WTC11 (cell line): ENCODE results near the gene TRIM44. TPM values are rescaled to one million over a fixed set of nuclear protein-coding genes. Genes with fewer than 3 reads are reported as not detected.

ENCODE experiments used
- ATAC-seq: fragments of 200-7000 bp; cut with Tn5 transposase; 2 replicates; pipeline ENCODE4 v1.10.0; 2021; ENCODE audit warnings: mild to moderate bottlenecking, moderate library complexity
- CTCF ChIA-PET: fragments of 300-600 bp; sonication (Branson Sonifier 250); formaldehyde crosslinking; loops from one replicate; lab custom pipeline; 2021; ENCODE audit warnings: antibody characterized with exemption; lab: Charles Lee
- POLR2A ChIA-PET: fragments of 350-600 bp; sonication (Branson Sonifier 250); formaldehyde crosslinking; loops from one replicate; lab custom pipeline; 2021; ENCODE audit warnings: antibody characterized with exemption; lab: Charles Lee
- DNase-seq: peaks from one replicate; pipeline ENCODE4 v3.0.0; 2021; ENCODE audit warnings: low spot score
- H3K27ac Mint-ChIP-seq: 2 replicates; pipeline ENCODE4 v1.8.0; 2021; ENCODE audit warnings: mixed read lengths
- H3K27me3 Mint-ChIP-seq: 2 replicates; pipeline ENCODE4 v1.8.0; 2021; ENCODE audit warnings: low read depth, mild to moderate bottlenecking, moderate library complexity, mixed read lengths
- H3K36me3 Mint-ChIP-seq: 2 replicates; pipeline ENCODE4 v1.8.0; 2021; ENCODE audit warnings: mixed read lengths
- H3K4me1 Mint-ChIP-seq: 2 replicates; pipeline ENCODE4 v1.8.0; 2022; ENCODE audit warnings: mixed read lengths
- H3K4me3 Mint-ChIP-seq: 2 replicates; pipeline ENCODE4 v1.8.0; 2021; ENCODE audit warnings: mild to moderate bottlenecking, moderate library complexity, mixed read lengths
- H3K9me3 Mint-ChIP-seq: 2 replicates; pipeline ENCODE4 v1.8.0; 2021; ENCODE audit warnings: mixed read lengths
- GABPB1 ChIP-seq: sonication (generic); formaldehyde crosslinking; IDR thresholded peaks from 2 replicates; pipeline ENCODE4 v1.8.1; 2023; ENCODE audit warnings: mild to moderate bottlenecking, missing genetic modification reagents
- MYBL2 ChIP-seq: sonication (generic); formaldehyde crosslinking; IDR thresholded peaks from 2 replicates; pipeline ENCODE4 v1.8.1; 2023; ENCODE audit warnings: mild to moderate bottlenecking, moderate library complexity, missing genetic modification reagents
- SMAD4 ChIP-seq: sonication (generic); formaldehyde crosslinking; IDR thresholded peaks from 2 replicates; pipeline ENCODE4 v1.8.0; 2022; ENCODE audit warnings: mild to moderate bottlenecking, missing genetic modification reagents
- SOX15 ChIP-seq: fragments of 250-450 bp; sonication (Bioruptor Pico); IDR thresholded peaks from 2 replicates; pipeline ENCODE4 v1.9.0; 2021; ENCODE audit warnings: mild to moderate bottlenecking
- ZBTB21 ChIP-seq: sonication (generic); formaldehyde crosslinking; IDR thresholded peaks from 2 replicates; pipeline ENCODE4 v1.8.1; 2023; ENCODE audit warnings: mild to moderate bottlenecking, missing genetic modification reagents, borderline replicate concordance
- ZNF219 ChIP-seq: sonication (generic); formaldehyde crosslinking; IDR thresholded peaks from 2 replicates; pipeline ENCODE4 v1.8.0; 2023; ENCODE audit warnings: missing genetic modification reagents, mild to moderate bottlenecking, borderline replicate concordance
- ZNF232 ChIP-seq: sonication (generic); formaldehyde crosslinking; IDR thresholded peaks from 2 replicates; pipeline ENCODE4 v1.8.0; 2022; ENCODE audit warnings: mild to moderate bottlenecking, missing genetic modification reagents
- ZNF671 ChIP-seq: fragments of 250-450 bp; sonication (Bioruptor Pico); IDR thresholded peaks from 2 replicates; pipeline ENCODE4 v1.8.0; 2021; ENCODE audit warnings: mild to moderate bottlenecking
- total RNA-seq: library from RNA; stranded (reverse); gene quantifications from 3 replicates; pipeline ENCODE4 v1.2.3, GENCODE V29; 2021
- TF ChIP-seq, protein P1 (sequence below): sonication (generic); formaldehyde crosslinking; IDR thresholded peaks from 2 replicates; pipeline ENCODE4 v1.8.1; 2023; ENCODE audit warnings: mild to moderate bottlenecking, missing genetic modification reagents, moderate library complexity
- TF ChIP-seq, protein P2 (sequence below): sonication (generic); formaldehyde crosslinking; IDR thresholded peaks from 2 replicates; pipeline ENCODE4 v1.8.1; 2023; ENCODE audit warnings: mild to moderate bottlenecking, missing genetic modification reagents, borderline replicate concordance
- TF ChIP-seq, protein P3 (sequence below): sonication (generic); formaldehyde crosslinking; IDR thresholded peaks from 2 replicates; pipeline ENCODE4 v1.8.1; 2023; ENCODE audit warnings: mild to moderate bottlenecking, missing genetic modification reagents
- TF ChIP-seq, protein P4 (sequence below): sonication (generic); formaldehyde crosslinking; IDR thresholded peaks from 2 replicates; pipeline ENCODE4 v1.8.0; 2022; ENCODE audit warnings: mild to moderate bottlenecking, missing genetic modification reagents
- TF ChIP-seq, protein P5 (sequence below): fragments of 250-450 bp; sonication (Bioruptor Pico); IDR thresholded peaks from 2 replicates; pipeline ENCODE4 v1.9.0; 2021; ENCODE audit warnings: mild to moderate bottlenecking, borderline replicate concordance
- TF ChIP-seq, protein P6 (sequence below): sonication (generic); formaldehyde crosslinking; conservative IDR thresholded peaks from 2 replicates; pipeline ENCODE4 v1.8.1; 2023; ENCODE audit warnings: mild to moderate bottlenecking, low read depth, missing genetic modification reagents, moderate library complexity
- TF ChIP-seq, protein P7 (sequence below): sonication (generic); formaldehyde crosslinking; conservative IDR thresholded peaks from 2 replicates; pipeline ENCODE4 v1.8.1; 2022; ENCODE audit warnings: mild to moderate bottlenecking, missing genetic modification reagents

The TRIM44 gene
- total RNA-seq, 1 experiment from 2014 or later: 27.4 TPM

DNA sequence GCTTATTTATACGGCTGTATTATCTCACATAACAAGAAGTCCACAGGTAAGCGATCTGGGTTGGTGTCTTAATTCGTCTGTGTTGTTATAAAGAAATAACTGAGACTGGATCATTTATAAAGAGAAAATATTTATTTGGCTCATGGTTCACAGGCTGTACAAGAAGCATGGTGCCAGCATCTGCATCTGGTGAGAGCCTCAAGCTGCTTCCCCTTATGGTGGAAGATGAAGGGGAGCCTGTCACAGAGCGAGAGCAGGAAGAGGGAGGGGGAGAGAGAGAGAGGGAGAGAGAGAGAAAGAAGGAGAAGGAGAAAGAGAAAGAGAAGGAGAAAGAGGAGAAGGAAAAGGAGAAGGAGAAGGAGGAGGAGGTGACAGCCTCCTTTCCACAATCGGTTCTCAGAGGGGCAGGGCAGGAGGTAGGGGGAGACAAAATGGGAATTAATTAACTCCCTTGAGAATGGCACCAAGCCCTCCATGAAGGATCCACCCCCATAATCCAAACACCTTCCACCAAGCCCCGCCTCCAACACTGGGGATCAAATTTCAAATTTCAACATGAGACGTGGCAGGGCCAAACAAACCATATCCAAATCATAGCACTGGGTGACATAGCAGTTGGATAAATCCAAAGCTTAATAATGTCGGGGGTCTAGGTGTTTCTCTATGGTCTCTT, 15.0 kb upstream of the TRIM44 start:
- Mint-ChIP-seq H3K36me3 (no peaks in the 10 kb centered on the region), H3K4me3 (no peak overlapping the region), H3K27me3 (peaks cover 59% of the 10 kb centered on the region), H3K4me1 (peaks cover 6% of the 10 kb centered on the region; the same call in 1 of the 2 replicates), H3K9me3 (no peaks in the 10 kb centered on the region), H3K27ac (no peak overlapping the region)
- DNase-seq (no peak), ATAC-seq (no peak)
- POLR2A ChIA-PET: no interaction called here
- CTCF ChIA-PET: interaction anchor here (1.3 kb wide), 1 partner anchor 175 kb away, joined by 5 read pairs; no protein-coding TSS in a partner anchor
- TF ChIP-seq, protein P1, sequence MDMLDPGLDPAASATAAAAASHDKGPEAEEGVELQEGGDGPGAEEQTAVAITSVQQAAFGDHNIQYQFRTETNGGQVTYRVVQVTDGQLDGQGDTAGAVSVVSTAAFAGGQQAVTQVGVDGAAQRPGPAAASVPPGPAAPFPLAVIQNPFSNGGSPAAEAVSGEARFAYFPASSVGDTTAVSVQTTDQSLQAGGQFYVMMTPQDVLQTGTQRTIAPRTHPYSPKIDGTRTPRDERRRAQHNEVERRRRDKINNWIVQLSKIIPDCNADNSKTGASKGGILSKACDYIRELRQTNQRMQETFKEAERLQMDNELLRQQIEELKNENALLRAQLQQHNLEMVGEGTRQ: no peak

DNA sequence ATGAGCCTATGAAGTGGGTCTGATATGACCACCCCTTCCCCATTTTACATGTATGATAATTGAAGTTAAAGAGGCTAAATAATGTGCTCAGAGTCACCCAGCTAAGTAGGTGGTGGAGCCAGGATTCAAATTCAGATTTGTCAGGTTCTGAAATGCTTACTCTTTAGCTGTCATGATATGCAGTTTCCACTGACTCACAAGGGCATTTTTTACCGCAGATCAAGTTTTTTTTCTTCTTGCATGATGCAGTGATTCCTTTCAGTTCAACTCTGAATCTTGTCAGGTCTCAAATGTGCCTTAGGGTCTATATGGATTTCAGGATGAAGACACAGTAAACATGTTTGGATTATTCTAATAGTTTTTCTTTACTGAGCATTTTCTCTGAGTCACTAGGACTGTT, 12.6 kb upstream of the TRIM44 start:
- Mint-ChIP-seq H3K36me3 (no peaks in the 10 kb centered on the region), H3K27ac (no peak overlapping the region), H3K4me3 (no peak overlapping the region), H3K9me3 (no peaks in the 10 kb centered on the region), H3K27me3 (peaks cover 83% of the 10 kb centered on the region), H3K4me1 (peaks cover 13% of the 10 kb centered on the region)
- POLR2A ChIA-PET: no interaction called here
- CTCF ChIA-PET: no interaction called here
- ATAC-seq: no peak
- no peak for DNase-seq
- no peak for TF ChIP-seq SOX15 (CRISPR knock-in tag)

DNA sequence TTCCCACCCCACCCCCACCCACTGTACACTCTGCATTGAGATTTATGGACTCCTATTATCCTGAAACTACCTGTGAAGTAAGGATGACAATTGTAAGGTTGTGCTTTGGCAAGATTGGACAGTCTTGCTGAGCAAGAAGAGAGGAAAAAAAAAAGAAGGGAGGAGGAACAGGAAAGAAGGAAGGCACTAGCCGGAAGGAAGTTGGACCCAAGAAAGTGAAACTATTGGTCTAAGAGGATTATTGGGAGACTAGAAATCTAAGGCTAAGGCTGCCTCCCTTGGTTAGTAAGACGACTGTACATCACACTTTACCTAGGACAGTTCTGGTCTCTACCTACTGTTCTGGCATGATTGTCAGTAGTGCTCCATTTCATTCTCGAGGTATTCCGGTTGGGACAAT, 12.1 kb upstream of the TRIM44 start:
- CTCF ChIA-PET: no interaction called here
- no peak for ATAC-seq
- Mint-ChIP-seq H3K36me3 (no peaks in the 10 kb centered on the region), H3K4me1 (peaks cover 17% of the 10 kb centered on the region), H3K4me3 (no peak overlapping the region), H3K9me3 (no peaks in the 10 kb centered on the region), H3K27me3 (peaks cover 88% of the 10 kb centered on the region), H3K27ac (no peak overlapping the region)
- no peak for DNase-seq
- POLR2A ChIA-PET: no interaction called here
- TF ChIP-seq ZBTB21 (no peak), MYBL2 (CRISPR knock-in tag) (no peak), ZNF671 (CRISPR knock-in tag) (no peak), ZNF232 (CRISPR knock-in tag) (no peak), SOX15 (CRISPR knock-in tag) (no peak), ZNF219 (CRISPR knock-in tag) (no peak), SMAD4 (CRISPR knock-in tag) (no peak), GABPB1 (CRISPR knock-in tag) (no peak)
- TF ChIP-seq, protein P2, sequence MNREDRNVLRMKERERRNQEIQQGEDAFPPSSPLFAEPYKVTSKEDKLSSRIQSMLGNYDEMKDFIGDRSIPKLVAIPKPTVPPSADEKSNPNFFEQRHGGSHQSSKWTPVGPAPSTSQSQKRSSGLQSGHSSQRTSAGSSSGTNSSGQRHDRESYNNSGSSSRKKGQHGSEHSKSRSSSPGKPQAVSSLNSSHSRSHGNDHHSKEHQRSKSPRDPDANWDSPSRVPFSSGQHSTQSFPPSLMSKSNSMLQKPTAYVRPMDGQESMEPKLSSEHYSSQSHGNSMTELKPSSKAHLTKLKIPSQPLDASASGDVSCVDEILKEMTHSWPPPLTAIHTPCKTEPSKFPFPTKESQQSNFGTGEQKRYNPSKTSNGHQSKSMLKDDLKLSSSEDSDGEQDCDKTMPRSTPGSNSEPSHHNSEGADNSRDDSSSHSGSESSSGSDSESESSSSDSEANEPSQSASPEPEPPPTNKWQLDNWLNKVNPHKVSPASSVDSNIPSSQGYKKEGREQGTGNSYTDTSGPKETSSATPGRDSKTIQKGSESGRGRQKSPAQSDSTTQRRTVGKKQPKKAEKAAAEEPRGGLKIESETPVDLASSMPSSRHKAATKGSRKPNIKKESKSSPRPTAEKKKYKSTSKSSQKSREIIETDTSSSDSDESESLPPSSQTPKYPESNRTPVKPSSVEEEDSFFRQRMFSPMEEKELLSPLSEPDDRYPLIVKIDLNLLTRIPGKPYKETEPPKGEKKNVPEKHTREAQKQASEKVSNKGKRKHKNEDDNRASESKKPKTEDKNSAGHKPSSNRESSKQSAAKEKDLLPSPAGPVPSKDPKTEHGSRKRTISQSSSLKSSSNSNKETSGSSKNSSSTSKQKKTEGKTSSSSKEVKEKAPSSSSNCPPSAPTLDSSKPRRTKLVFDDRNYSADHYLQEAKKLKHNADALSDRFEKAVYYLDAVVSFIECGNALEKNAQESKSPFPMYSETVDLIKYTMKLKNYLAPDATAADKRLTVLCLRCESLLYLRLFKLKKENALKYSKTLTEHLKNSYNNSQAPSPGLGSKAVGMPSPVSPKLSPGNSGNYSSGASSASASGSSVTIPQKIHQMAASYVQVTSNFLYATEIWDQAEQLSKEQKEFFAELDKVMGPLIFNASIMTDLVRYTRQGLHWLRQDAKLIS (CRISPR knock-in tag): no peak
- TF ChIP-seq, protein P3, sequence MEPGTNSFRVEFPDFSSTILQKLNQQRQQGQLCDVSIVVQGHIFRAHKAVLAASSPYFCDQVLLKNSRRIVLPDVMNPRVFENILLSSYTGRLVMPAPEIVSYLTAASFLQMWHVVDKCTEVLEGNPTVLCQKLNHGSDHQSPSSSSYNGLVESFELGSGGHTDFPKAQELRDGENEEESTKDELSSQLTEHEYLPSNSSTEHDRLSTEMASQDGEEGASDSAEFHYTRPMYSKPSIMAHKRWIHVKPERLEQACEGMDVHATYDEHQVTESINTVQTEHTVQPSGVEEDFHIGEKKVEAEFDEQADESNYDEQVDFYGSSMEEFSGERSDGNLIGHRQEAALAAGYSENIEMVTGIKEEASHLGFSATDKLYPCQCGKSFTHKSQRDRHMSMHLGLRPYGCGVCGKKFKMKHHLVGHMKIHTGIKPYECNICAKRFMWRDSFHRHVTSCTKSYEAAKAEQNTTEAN (CRISPR knock-in tag): no peak
- TF ChIP-seq, protein P4, sequence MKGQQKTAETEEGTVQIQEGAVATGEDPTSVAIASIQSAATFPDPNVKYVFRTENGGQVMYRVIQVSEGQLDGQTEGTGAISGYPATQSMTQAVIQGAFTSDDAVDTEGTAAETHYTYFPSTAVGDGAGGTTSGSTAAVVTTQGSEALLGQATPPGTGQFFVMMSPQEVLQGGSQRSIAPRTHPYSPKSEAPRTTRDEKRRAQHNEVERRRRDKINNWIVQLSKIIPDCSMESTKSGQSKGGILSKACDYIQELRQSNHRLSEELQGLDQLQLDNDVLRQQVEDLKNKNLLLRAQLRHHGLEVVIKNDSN: no peak
- TF ChIP-seq, protein P5, sequence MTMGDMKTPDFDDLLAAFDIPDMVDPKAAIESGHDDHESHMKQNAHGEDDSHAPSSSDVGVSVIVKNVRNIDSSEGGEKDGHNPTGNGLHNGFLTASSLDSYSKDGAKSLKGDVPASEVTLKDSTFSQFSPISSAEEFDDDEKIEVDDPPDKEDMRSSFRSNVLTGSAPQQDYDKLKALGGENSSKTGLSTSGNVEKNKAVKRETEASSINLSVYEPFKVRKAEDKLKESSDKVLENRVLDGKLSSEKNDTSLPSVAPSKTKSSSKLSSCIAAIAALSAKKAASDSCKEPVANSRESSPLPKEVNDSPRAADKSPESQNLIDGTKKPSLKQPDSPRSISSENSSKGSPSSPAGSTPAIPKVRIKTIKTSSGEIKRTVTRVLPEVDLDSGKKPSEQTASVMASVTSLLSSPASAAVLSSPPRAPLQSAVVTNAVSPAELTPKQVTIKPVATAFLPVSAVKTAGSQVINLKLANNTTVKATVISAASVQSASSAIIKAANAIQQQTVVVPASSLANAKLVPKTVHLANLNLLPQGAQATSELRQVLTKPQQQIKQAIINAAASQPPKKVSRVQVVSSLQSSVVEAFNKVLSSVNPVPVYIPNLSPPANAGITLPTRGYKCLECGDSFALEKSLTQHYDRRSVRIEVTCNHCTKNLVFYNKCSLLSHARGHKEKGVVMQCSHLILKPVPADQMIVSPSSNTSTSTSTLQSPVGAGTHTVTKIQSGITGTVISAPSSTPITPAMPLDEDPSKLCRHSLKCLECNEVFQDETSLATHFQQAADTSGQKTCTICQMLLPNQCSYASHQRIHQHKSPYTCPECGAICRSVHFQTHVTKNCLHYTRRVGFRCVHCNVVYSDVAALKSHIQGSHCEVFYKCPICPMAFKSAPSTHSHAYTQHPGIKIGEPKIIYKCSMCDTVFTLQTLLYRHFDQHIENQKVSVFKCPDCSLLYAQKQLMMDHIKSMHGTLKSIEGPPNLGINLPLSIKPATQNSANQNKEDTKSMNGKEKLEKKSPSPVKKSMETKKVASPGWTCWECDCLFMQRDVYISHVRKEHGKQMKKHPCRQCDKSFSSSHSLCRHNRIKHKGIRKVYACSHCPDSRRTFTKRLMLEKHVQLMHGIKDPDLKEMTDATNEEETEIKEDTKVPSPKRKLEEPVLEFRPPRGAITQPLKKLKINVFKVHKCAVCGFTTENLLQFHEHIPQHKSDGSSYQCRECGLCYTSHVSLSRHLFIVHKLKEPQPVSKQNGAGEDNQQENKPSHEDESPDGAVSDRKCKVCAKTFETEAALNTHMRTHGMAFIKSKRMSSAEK (CRISPR knock-in tag): no peak
- TF ChIP-seq, protein P6, sequence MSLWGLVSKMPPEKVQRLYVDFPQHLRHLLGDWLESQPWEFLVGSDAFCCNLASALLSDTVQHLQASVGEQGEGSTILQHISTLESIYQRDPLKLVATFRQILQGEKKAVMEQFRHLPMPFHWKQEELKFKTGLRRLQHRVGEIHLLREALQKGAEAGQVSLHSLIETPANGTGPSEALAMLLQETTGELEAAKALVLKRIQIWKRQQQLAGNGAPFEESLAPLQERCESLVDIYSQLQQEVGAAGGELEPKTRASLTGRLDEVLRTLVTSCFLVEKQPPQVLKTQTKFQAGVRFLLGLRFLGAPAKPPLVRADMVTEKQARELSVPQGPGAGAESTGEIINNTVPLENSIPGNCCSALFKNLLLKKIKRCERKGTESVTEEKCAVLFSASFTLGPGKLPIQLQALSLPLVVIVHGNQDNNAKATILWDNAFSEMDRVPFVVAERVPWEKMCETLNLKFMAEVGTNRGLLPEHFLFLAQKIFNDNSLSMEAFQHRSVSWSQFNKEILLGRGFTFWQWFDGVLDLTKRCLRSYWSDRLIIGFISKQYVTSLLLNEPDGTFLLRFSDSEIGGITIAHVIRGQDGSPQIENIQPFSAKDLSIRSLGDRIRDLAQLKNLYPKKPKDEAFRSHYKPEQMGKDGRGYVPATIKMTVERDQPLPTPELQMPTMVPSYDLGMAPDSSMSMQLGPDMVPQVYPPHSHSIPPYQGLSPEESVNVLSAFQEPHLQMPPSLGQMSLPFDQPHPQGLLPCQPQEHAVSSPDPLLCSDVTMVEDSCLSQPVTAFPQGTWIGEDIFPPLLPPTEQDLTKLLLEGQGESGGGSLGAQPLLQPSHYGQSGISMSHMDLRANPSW (CRISPR knock-in tag): no peak
- TF ChIP-seq, protein P7, sequence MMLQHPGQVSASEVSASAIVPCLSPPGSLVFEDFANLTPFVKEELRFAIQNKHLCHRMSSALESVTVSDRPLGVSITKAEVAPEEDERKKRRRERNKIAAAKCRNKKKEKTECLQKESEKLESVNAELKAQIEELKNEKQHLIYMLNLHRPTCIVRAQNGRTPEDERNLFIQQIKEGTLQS (CRISPR knock-in tag): no peak
